Fibroblast of mammary gland (primary cell): Measurements from ENCODE around the gene USP34.

Experiments
- DNase-seq: peaks from one replicate; pipeline ENCODE4 v3.0.0-alpha.2; 2010; ENCODE audit warnings: low read depth
- H3K4me3 ChIP-seq: 2 replicates; pipeline ENCODE4 v1.5.1; 2011; ENCODE audit warnings: low read depth, mild to moderate bottlenecking, low read length, moderate library complexity; ENCODE audit not compliant: control insufficient read depth
- CTCF ChIP-seq: conservative IDR thresholded peaks from 2 replicates; pipeline ENCODE4 v1.5.1; 2011; ENCODE audit warnings: low read depth, low read length, inconsistent platforms; ENCODE audit not compliant: control insufficient read depth, insufficient read depth

Gene USP34

GRCh38 chr2:61435291-61435690 lies 35.6 kb downstream of the USP34 start:
- DNase-seq, result no peak
- TF ChIP-seq CTCF, result no peak
- no peak overlapping the region for H3K4me3 ChIP-seq

- peak; percentile 23 for DNase-seq
- no peak for TF ChIP-seq CTCF
- H3K4me3 ChIP-seq, result no peak overlapping the region
Observed at GRCh38 chr2:61434314-61434713, 36.6 kb downstream of the USP34 start.

- no peak for TF ChIP-seq CTCF
- no peak for DNase-seq
- no peak overlapping the region for H3K4me3 ChIP-seq
Observed at GRCh38 chr2:61433606-61434005, 37.3 kb downstream of the USP34 start.

- no peak overlapping the region for H3K4me3 ChIP-seq
- no peak for DNase-seq
- no peak for TF ChIP-seq CTCF
Observed at GRCh38 chr2:61432990-61433389, 37.9 kb downstream of the USP34 start.

- TF ChIP-seq CTCF, result no peak
- no peak overlapping the region for H3K4me3 ChIP-seq
- no peak for DNase-seq
Observed at GRCh38 chr2:61431345-61431744, 39.5 kb downstream of the USP34 start.

- peak; percentile 46 for TF ChIP-seq CTCF
- no peak overlapping the region for H3K4me3 ChIP-seq
- DNase-seq, result peak; percentile 47
Observed at GRCh38 chr2:61426267-61426897, 44.5 kb downstream of the USP34 start.
